CD8-positive, alpha-beta memory T cell (primary cell): ENCODE measurements around the gene MSANTD3. TPM values are rescaled to one million over a fixed set of nuclear protein-coding genes. Genes with fewer than 3 reads are reported as not detected.

Experiments used
- CTCF ChIA-PET: fragments of 350-600 bp; sonication (Branson Sonifier 250); formaldehyde crosslinking; loops from one replicate; lab custom pipeline; 2021; ENCODE audit warnings: antibody characterized with exemption; lab: Charles Lee
- POLR2A ChIA-PET: fragments of 350-600 bp; sonication (Branson Sonifier 250); formaldehyde crosslinking; loops from one replicate; lab custom pipeline; 2021; ENCODE audit warnings: antibody characterized with exemption; lab: Charles Lee
- DNase-seq, 5 donors: peaks; one replicate each; pipeline versions ENCODE4 v3.0.0 to v3.0.0-alpha.2; 2020 to 2022; ENCODE audit warnings: mixed read lengths in 1 of 5
- H3K27ac ChIP-seq: one replicate; pipeline ENCODE4 v1.7.0; 2013; ENCODE audit warnings: low read depth, mild to moderate bottlenecking, low read length, moderate library complexity
- H3K27me3 ChIP-seq: 2 replicates; pipeline ENCODE4 v1.7.0; 2013; ENCODE audit warnings: low read length, mild to moderate bottlenecking; ENCODE audit not compliant: insufficient read depth, poor library complexity, severe bottlenecking
- H3K36me3 ChIP-seq: 2 replicates; pipeline ENCODE4 v1.7.0; 2013; ENCODE audit warnings: mild to moderate bottlenecking, low read length, moderate library complexity; ENCODE audit not compliant: insufficient read depth
- H3K4me1 ChIP-seq: 2 replicates; pipeline ENCODE4 v1.7.0; 2013; ENCODE audit warnings: mild to moderate bottlenecking, low read length, moderate library complexity; ENCODE audit not compliant: insufficient read depth
- H3K4me3 ChIP-seq: 2 replicates; pipeline ENCODE4 v1.7.0; 2013; ENCODE audit warnings: mild to moderate bottlenecking, low read length
- H3K9me3 ChIP-seq: 2 replicates; pipeline ENCODE4 v1.7.0; 2013; ENCODE audit warnings: mild to moderate bottlenecking, low read length
- H3K27ac Mint-ChIP-seq, 8 donors: one replicate each; pipeline ENCODE4 v1.8.0; 2020 to 2021; ENCODE audit warnings: mixed read lengths in 8 of 8, mild to moderate bottlenecking in 6 of 8, inconsistent platforms in 3 of 8, moderate library complexity in 3 of 8
- H3K27me3 Mint-ChIP-seq, 2 donors: one replicate each; pipeline ENCODE4 v1.8.0; 2020 to 2021; ENCODE audit warnings: mixed read lengths in 2 of 2, mild to moderate bottlenecking in 1 of 2, moderate library complexity in 1 of 2
- H3K36me3 Mint-ChIP-seq, 3 donors: one replicate each; pipeline ENCODE4 v1.8.0; 2020 to 2021; ENCODE audit warnings: mixed read lengths in 3 of 3, inconsistent platforms in 1 of 3, mild to moderate bottlenecking in 1 of 3
- H3K4me1 Mint-ChIP-seq, 3 donors: one replicate each; pipeline ENCODE4 v1.8.0; 2020 to 2021; ENCODE audit warnings: mixed read lengths in 3 of 3, inconsistent platforms in 1 of 3, mild to moderate bottlenecking in 1 of 3
- H3K4me3 Mint-ChIP-seq, 7 donors: one replicate each; pipeline ENCODE4 v1.8.0; 2020 to 2021; ENCODE audit warnings: mixed read lengths in 7 of 7, mild to moderate bottlenecking in 6 of 7, moderate library complexity in 4 of 7, inconsistent platforms in 2 of 7
- H3K9me3 Mint-ChIP-seq, 5 donors: one replicate each; pipeline ENCODE4 v1.8.0; 2020 to 2022; ENCODE audit warnings: mixed read lengths in 5 of 5, mild to moderate bottlenecking in 3 of 5, moderate library complexity in 2 of 5, inconsistent platforms in 1 of 5
- polyA plus RNA-seq: library from polyadenylated mRNA; unstranded; fragments of 300-500 nt; fragmentation: Illumina TruSeq; gene quantifications from one replicate; pipeline ENCODE4 v1.2.3, GENCODE V29; 2021
- total RNA-seq, 2 experiments: library from RNA; stranded (reverse); gene quantifications; one replicate each; pipeline ENCODE4 v1.2.3, GENCODE V29; 2021

Gene MSANTD3
- total and polyA plus RNA-seq, 3 experiments from 2014 or later, result 7.2 to 21.3 (median 18.2) TPM

GRCh38 chr9:100401042-100401441 is 25.9 kb upstream of the MSANTD3 start:
- Histone ChIP-seq H3K9me3 (no peaks in the 10 kb centered on the region), H3K27me3 (no peaks in the 10 kb centered on the region), H3K4me1 (no peaks in the 10 kb centered on the region), H3K36me3 (no peaks in the 10 kb centered on the region), H3K27ac (no peak overlapping the region), H3K4me3 (no peak overlapping the region)
- Mint-ChIP-seq H3K36me3 (no peaks in the 10 kb centered on the region), H3K27me3 (peaks cover 9 to 35% of the 10 kb centered on the region in 2 donors), H3K4me3 (no peak overlapping the region), H3K27ac (no peak overlapping the region), H3K9me3 (no peaks in the 10 kb centered on the region), H3K4me1 (no peaks in the 10 kb centered on the region)
- no peak for DNase-seq
- CTCF ChIA-PET, result no interaction called here
- POLR2A ChIA-PET, result no interaction called here

DNA sequence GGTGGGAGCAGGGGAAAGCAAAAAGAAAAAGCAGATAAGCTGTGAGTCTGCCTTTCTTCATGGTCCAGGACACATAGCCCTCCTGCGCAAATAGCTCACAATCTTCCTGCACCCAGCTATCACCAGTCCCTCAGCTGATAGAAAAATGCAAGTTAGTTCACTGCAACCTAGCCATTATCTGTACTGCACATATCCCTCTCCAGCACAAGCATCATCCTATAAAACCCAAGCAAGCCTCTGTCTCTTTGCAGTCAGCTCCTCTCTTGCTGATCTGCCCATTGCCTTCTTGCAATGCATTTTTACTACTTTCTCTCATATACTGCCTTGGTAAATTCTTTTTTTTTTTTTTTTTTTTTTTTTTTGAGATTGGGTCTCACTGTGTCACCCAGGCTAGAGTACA is 20.0 kb upstream of the MSANTD3 start:
- H3K27me3 ChIP-seq, result no peaks in the 10 kb centered on the region
- H3K4me3 ChIP-seq, result no peak overlapping the region
- no peaks in the 10 kb centered on the region for H3K36me3 ChIP-seq
- Mint-ChIP-seq H3K27ac (no peak overlapping the region), H3K9me3 (peaks cover 0 to 2% (median 0%) of the 10 kb centered on the region in 5 donors), H3K4me3 (no peak overlapping the region), H3K4me1 (peaks cover 8 to 12% (median 11%) of the 10 kb centered on the region in 3 donors), H3K36me3 (peaks cover 0 to 3% (median 0%) of the 10 kb centered on the region in 3 donors), H3K27me3 (peaks cover 21 to 45% of the 10 kb centered on the region in 2 donors)
- CTCF ChIA-PET, result interaction anchor here (1.0 to 1.5 kb wide), 2 partner anchors 10 to 20 kb away, joined by 3 read pairs; partner anchors contain the start of gene MSANTD3
- no peaks in the 10 kb centered on the region for H3K9me3 ChIP-seq
- no peak overlapping the region for H3K27ac ChIP-seq
- H3K4me1 ChIP-seq, result peaks cover 7% of the 10 kb centered on the region
- POLR2A ChIA-PET, result interaction anchor here (0.7 kb wide), 1 partner anchor 62 kb away, joined by 4 read pairs; no protein-coding TSS in a partner anchor
- DNase-seq, result no peak

- Mint-ChIP-seq H3K27me3 (peaks cover 16 to 42% of the 10 kb centered on the region in 2 donors), H3K36me3 (peaks cover 0 to 3% (median 1%) of the 10 kb centered on the region in 3 donors), H3K27ac (no peak overlapping the region), H3K4me3 (peak overlapping the region in 1 of 7 donors; percentile 12), H3K9me3 (peaks cover 0 to 2% (median 0%) of the 10 kb centered on the region in 5 donors), H3K4me1 (peaks cover 10 to 15% (median 14%) of the 10 kb centered on the region in 3 donors)
- H3K27me3 ChIP-seq, result no peaks in the 10 kb centered on the region
- POLR2A ChIA-PET, result no interaction called here
- no peaks in the 10 kb centered on the region for H3K9me3 ChIP-seq
- no peak overlapping the region for H3K27ac ChIP-seq
- DNase-seq, result no peak
- CTCF ChIA-PET, result no interaction called here
- H3K36me3 ChIP-seq, result no peaks in the 10 kb centered on the region
- H3K4me1 ChIP-seq, result peaks cover 10% of the 10 kb centered on the region
- no peak overlapping the region for H3K4me3 ChIP-seq
Observed at GRCh38 chr9:100408546-100409175, 18.3 kb upstream of the MSANTD3 start.

- Mint-ChIP-seq H3K36me3 (peaks cover 0 to 3% (median 1%) of the 10 kb centered on the region in 3 donors), H3K27me3 (peaks cover 16 to 42% of the 10 kb centered on the region in 2 donors), H3K4me3 (peak overlapping the region in 1 of 7 donors; percentile 17), H3K9me3 (peaks cover 0 to 2% (median 0%) of the 10 kb centered on the region in 5 donors), H3K27ac (no peak overlapping the region), H3K4me1 (peaks cover 10 to 15% (median 14%) of the 10 kb centered on the region in 3 donors)
- no peak for DNase-seq
- H3K4me3 ChIP-seq, result no peak overlapping the region
- H3K9me3 ChIP-seq, result no peaks in the 10 kb centered on the region
- ChIA-PET POLR2A (no interaction called here), CTCF (no interaction called here)
- no peaks in the 10 kb centered on the region for H3K27me3 ChIP-seq
- H3K27ac ChIP-seq, result no peak overlapping the region
- H3K36me3 ChIP-seq, result no peaks in the 10 kb centered on the region
- H3K4me1 ChIP-seq, result peaks cover 10% of the 10 kb centered on the region
Observed at GRCh38 chr9:100409176-100409556, 17.8 kb upstream of the MSANTD3 start.

GRCh38 chr9:100411472-100412283 is 15.3 kb upstream of the MSANTD3 start:
- peak; percentile 79 to 91 (median 81) for DNase-seq
- Mint-ChIP-seq H3K9me3 (peaks cover 0 to 2% (median 0%) of the 10 kb centered on the region in 5 donors), H3K4me1 (peaks cover 10 to 15% (median 14%) of the 10 kb centered on the region in 3 donors), H3K36me3 (peaks cover 0 to 3% (median 1%) of the 10 kb centered on the region in 3 donors), H3K27ac (peak overlapping the region; percentile 24 to 95 (median 69)), H3K4me3 (peak overlapping the region; percentile 87 to 96 (median 91)), H3K27me3 (peaks cover 14 to 38% of the 10 kb centered on the region in 2 donors)
- Histone ChIP-seq H3K27ac (no peak overlapping the region), H3K9me3 (no peaks in the 10 kb centered on the region), H3K4me1 (peaks cover 10% of the 10 kb centered on the region), H3K27me3 (no peaks in the 10 kb centered on the region), H3K36me3 (no peaks in the 10 kb centered on the region), H3K4me3 (peak overlapping the region; percentile 71)
- CTCF ChIA-PET, result interaction anchor here (1.1 to 1.3 kb wide), 3 partner anchors 14 to 60 kb away, joined by 3 to 4 read pairs (median 3); no protein-coding TSS in a partner anchor
- POLR2A ChIA-PET, result interaction anchor here (1.1 kb wide), 1 partner anchor 15 kb away, joined by 7 read pairs; the partner anchor contains the start of gene MSANTD3

- peaks cover 10% of the 10 kb centered on the region for H3K4me1 ChIP-seq
- H3K4me3 ChIP-seq, result no peak overlapping the region
- no peaks in the 10 kb centered on the region for H3K36me3 ChIP-seq
- peaks cover 18 to 43% of the 10 kb centered on the region in 2 donors for H3K27me3 Mint-ChIP-seq
- H3K9me3 ChIP-seq, result no peaks in the 10 kb centered on the region
- peak overlapping the region in 1 of 7 donors; percentile 5 for H3K4me3 Mint-ChIP-seq
- ChIA-PET CTCF (interaction anchor here (0.7 to 2.1 kb wide), 4 partner anchors 13 to 90 kb away, joined by 3 to 7 read pairs (median 3); no protein-coding TSS in a partner anchor), POLR2A (no interaction called here)
- DNase-seq, result no peak
- H3K36me3 Mint-ChIP-seq, result peaks cover 0 to 3% (median 1%) of the 10 kb centered on the region in 3 donors
- no peak overlapping the region for H3K27ac Mint-ChIP-seq
- no peaks in the 10 kb centered on the region for H3K27me3 ChIP-seq
- H3K4me1 Mint-ChIP-seq, result peaks cover 10 to 15% (median 14%) of the 10 kb centered on the region in 3 donors
- peaks cover 0 to 2% (median 0%) of the 10 kb centered on the region in 5 donors for H3K9me3 Mint-ChIP-seq
- no peak overlapping the region for H3K27ac ChIP-seq
Observed at GRCh38 chr9:100413839-100414420, 13.0 kb upstream of the MSANTD3 start.

GRCh38 chr9:100417815-100418214 is 9.1 kb upstream of the MSANTD3 start:
- Mint-ChIP-seq H3K27ac (no peak overlapping the region), H3K36me3 (no peaks in the 10 kb centered on the region), H3K4me1 (no peaks in the 10 kb centered on the region), H3K9me3 (no peaks in the 10 kb centered on the region), H3K4me3 (no peak overlapping the region), H3K27me3 (peaks cover 21 to 55% of the 10 kb centered on the region in 2 donors)
- Histone ChIP-seq H3K36me3 (no peaks in the 10 kb centered on the region), H3K27me3 (no peaks in the 10 kb centered on the region), H3K4me3 (no peak overlapping the region), H3K4me1 (no peaks in the 10 kb centered on the region), H3K9me3 (no peaks in the 10 kb centered on the region), H3K27ac (no peak overlapping the region)
- no peak for DNase-seq
- CTCF ChIA-PET, result no interaction called here
- POLR2A ChIA-PET, result no interaction called here
